GM12891 (cell line): ENCODE measurements around the gene IL2RA.

Source experiments
- POLR2A ChIP-seq: IDR thresholded peaks from 2 replicates; pipeline ENCODE4 v1.6.1; 2011; ENCODE audit warnings: low read depth, low read length, control low read depth
- POLR2AphosphoS5 ChIP-seq: IDR thresholded peaks from 2 replicates; pipeline ENCODE4 v1.6.1; 2011; ENCODE audit warnings: low read depth, low read length, control low read depth

DNA sequence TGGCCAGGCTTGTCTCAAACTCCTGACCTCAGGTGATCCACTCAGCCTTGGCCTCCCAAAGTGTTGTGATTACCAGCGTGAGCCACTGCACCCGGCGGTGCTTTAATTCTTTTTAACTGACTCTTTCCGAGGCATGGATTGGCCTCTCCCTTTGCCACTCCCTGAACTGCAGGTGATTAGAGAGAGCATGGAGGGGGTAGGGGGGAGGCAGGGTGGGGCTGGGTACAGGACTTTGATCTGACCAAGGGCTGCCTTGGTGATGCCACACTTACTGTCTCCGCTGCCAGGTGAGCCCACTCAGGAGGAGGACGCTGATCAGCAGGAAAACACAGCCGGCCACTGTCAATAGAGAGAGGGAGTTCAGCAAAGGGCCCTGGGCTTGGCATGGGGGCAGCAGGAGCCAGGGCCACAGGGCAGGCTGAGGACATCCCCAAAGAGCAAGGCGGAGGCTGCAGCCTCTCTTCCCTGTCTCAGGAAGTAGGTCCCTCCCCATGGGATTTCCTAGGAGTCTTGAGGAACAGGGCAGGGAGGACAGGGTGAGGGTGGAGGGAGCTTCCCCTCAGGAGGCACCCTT, 44.3 kb downstream of the IL2RA start:
- TF ChIP-seq POLR2AphosphoS5 (no peak), POLR2A (no peak)
